Ishikawa (cell line): ENCODE data around the gene PIEZO1.

Source experiments
- CEBPB ChIP-seq: IDR thresholded peaks from 2 replicates; pipeline ENCODE4 v1.6.1; 2012
- CREB1 ChIP-seq: IDR thresholded peaks from 2 replicates; pipeline ENCODE4 v1.6.1; 2012; ENCODE audit warnings: low read depth
- EGR1 ChIP-seq: IDR thresholded peaks from 2 replicates; pipeline ENCODE4 v1.6.1; 2012
- FOXM1 ChIP-seq: IDR thresholded peaks from 2 replicates; pipeline ENCODE4 v1.6.1; 2012; ENCODE audit warnings: low read depth, borderline replicate concordance
- NFIC ChIP-seq: IDR thresholded peaks from 2 replicates; pipeline ENCODE4 v1.6.1; 2012
- RAD21 ChIP-seq: IDR thresholded peaks from 2 replicates; pipeline ENCODE4 v1.6.1; 2012; ENCODE audit warnings: low read depth
- REST ChIP-seq: IDR thresholded peaks from 2 replicates; pipeline ENCODE4 v1.6.1; 2012; ENCODE audit warnings: low read depth, mild to moderate bottlenecking
- TAF1 ChIP-seq: IDR thresholded peaks from 2 replicates; pipeline ENCODE4 v1.6.1; 2012; ENCODE audit warnings: low read depth, mild to moderate bottlenecking
- TCF12 ChIP-seq: IDR thresholded peaks from 2 replicates; pipeline ENCODE4 v1.6.1; 2012; ENCODE audit warnings: low read depth
- TEAD4 ChIP-seq: IDR thresholded peaks from 2 replicates; pipeline ENCODE4 v1.6.1; 2012
- YY1 ChIP-seq: IDR thresholded peaks from 2 replicates; pipeline ENCODE4 v1.6.1; 2012; ENCODE audit warnings: low read depth
- ZBTB7A ChIP-seq: IDR thresholded peaks from 2 replicates; pipeline ENCODE4 v1.6.1; 2012; ENCODE audit warnings: low read depth
- TF ChIP-seq, protein P1 (sequence below): IDR thresholded peaks from 2 replicates; pipeline ENCODE4 v1.6.1; 2012
- TF ChIP-seq, protein P2 (sequence below): IDR thresholded peaks from 2 replicates; pipeline ENCODE4 v1.6.1; 2012

Gene PIEZO1

DNA sequence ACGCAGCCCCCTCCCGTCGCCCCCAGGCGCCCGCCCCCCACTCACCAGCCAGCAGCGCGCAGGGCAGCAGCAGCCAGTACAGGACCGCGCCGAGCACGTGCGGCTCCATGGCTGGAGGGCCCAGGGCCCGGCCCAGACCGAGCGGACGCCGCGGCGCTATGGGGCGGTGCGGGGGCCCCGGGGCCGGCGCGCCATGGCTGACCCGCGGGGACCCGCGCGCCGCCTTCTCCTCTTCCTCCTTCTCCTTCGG, 239 bp downstream of the PIEZO1 start:
- TF ChIP-seq, protein P1, sequence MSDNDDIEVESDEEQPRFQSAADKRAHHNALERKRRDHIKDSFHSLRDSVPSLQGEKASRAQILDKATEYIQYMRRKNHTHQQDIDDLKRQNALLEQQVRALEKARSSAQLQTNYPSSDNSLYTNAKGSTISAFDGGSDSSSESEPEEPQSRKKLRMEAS = peak; percentile 63; the same call in 1 of the 2 replicates
- no peak for TF ChIP-seq REST
- TF ChIP-seq, protein P2, sequence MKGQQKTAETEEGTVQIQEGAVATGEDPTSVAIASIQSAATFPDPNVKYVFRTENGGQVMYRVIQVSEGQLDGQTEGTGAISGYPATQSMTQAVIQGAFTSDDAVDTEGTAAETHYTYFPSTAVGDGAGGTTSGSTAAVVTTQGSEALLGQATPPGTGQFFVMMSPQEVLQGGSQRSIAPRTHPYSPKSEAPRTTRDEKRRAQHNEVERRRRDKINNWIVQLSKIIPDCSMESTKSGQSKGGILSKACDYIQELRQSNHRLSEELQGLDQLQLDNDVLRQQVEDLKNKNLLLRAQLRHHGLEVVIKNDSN = no peak

DNA sequence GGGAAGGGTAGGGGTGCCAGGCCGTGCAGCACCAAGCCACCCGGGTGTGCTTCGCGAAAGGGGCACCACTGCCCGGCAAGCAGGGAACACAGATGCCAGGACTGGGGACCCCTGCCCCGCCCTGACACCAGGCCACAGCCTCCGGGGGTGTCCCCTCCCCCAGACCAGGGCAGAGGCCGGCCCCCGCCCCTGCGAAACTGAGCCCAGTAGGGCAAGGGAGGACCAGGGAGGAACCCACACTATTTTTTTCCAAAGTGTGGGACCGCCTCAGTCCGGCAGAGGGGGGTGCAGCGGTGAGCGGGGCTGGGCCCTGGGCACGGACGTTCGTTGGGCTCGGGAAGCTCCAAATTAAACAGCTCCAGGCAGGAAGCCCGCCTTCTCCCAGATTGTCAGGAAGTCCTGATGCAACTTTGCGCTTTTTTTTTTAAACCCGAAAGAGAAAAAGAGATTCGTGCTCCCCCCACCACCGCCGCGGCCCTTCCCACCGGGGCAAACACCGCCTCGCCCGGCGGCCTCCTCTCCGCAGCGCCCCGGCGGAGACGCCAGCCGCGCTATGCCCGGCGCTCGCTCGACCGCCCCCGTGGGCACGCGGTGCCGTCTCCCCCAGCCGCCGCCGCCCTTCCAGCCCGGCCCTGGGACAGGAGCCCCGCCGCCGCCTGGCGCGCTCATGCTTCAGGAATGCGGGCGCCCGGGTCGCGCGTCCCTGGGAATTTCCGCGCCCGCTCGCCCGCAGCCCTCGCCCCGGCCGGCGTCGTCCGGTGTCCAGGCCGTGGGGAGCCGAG, 755 bp downstream of the PIEZO1 start:
- TF ChIP-seq RAD21 (peak; percentile 8; the same call in 1 of the 2 replicates), TEAD4 (peak; percentile 81), ZBTB7A (peak; percentile 71), TCF12 (no peak)
- TF ChIP-seq, protein P1 = peak; percentile 71

DNA sequence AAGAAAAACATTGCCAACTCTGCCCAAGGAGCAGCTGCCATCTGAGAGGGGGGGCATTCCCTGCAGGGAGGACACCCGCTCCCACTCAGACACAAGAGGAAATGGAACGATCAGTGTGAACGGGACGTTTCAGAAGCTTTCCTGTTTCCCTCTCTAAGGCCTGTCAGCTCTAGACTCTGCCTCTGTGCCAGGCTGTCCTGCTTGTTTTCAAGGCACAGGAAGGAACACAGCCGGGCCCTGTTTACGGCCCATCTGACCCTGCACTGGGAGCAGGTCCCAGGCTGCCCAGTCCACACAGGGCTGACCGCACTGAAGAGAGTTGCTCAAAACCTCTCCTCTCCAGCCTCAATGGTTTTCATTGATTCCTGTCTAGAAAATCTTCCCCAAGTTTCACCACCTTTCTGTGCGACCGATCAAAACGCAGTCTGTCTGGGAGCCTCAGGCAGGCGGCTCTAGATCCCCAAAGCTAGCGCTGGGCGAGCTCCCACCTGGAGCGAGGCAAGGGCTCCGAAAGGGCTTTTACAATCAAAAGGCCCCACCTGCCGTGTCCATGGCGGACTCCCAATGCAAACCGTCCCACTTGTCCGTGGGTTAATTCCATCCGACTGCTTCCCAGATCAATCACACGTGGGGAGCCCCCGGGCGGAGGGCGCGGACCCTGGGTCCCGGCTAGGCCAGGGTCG, 1.5 kb downstream of the PIEZO1 start:
- TF ChIP-seq CREB1 (no peak), FOXM1 (no peak), CEBPB (no peak)

DNA sequence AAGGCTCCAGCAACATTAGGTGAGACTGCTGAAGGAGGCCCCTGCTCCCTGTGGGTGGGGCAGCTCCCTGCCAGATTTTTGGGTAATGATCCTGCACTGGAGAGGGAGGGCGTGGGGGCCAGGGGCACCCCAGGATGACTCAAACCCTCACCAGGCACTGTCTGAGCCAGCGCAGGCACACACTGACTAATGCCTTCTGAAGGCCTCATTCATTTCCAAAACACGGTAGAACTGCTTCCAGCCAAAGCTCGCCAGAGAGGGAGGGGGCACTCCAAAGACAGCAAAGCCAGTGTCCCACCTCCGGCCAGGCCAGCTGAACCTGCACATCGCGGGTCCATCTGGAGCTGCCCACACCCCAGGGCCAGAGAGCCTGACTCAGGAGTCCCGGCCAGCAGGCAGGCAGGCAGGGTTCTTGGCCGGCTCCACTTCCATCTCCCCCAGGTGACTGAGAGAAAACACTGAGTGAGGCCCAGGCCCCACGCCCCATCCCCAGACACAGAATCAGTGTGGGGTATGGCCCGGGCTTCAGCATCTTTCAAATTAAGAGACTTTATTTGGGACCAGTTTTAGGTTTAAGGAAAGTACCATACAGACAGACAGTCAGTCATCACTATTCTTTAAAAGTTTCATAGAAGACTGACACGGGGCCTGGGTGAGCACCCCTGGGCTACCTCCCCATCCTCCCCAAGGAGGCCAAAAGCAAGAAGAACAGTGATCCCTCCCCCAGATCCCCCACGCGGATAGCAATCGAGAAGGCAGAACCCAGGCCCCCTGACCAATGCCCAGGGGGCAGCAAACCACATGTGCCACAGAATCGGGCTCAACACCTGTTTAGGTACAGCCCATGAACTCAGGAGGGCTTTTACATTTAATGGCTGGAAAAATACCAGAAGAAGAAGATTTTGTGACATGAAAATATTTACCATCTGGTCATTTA, 2.3 kb downstream of the PIEZO1 start:
- TF ChIP-seq TAF1 (no peak), TCF12 (0 out of 2 replicates have a peak, but pooled peaks have one; percentile 19), YY1 (no peak), ZBTB7A (no peak), NFIC (peak; percentile 40; the same call in 1 of the 2 replicates), CEBPB (no peak), EGR1 (no peak), TEAD4 (no peak)
- TF ChIP-seq, protein P2 = no peak

DNA sequence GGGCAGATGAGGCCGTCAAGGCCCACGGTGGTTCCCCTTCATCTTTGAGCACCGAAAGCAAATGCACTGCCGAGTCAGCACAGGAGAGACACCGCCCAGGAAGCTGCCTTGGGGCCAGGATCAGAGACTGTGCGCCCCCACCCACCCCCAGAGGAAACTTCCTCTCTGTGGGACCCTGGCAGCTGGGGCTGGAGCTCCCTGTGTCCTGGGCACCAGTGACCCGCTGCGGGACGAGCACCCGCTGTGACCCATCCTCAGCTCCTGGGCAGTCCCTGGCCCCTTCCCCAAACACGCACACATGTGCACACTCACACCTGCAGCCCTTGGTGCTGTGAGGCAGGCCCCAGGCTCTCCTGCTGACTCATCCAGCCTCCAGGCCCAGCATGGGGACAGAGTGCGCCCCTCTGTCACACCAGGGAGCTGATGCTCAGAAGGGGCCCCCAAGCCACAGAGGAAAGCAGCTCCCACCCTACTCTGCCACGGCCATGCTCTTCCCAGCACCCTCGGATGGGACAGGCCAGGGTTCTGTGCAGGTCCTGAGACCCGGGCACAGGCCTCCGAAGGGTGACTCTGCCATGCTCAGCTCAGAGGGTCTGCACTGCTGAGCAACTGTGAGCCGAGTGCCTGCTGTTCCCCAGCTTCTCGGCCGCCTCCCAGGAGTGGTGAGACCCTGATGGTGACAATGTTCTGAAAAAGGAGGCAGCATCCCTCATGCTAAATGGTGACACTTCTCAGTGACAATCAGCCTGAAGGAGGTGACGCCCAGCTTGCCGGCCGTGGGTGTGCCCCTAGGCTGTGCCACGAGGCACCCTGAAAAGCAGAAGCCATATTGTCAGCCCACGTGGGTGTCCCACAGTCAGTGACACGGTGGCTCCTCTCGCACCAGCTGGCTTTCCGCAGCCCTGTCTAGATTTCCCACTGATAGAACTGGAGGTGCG, 3.6 kb downstream of the PIEZO1 start:
- TF ChIP-seq TCF12 = no peak
- no peak for TF ChIP-seq EGR1
- TF ChIP-seq YY1 = no peak
- TF ChIP-seq RAD21 = no peak
- TF ChIP-seq CEBPB = no peak
- no peak for TF ChIP-seq TEAD4
- TF ChIP-seq ZBTB7A = no peak
- no peak for TF ChIP-seq REST
- TF ChIP-seq, protein P2 = no peak
- TF ChIP-seq, protein P1 = no peak
- no peak for TF ChIP-seq CREB1
- TF ChIP-seq NFIC = no peak
